B cell (primary cell): ENCODE data around the gene SPTBN2. TPM values are rescaled to one million over a fixed set of nuclear protein-coding genes. Genes with fewer than 3 reads are reported as not detected.

Experiments
- ATAC-seq: fragments of 200-7000 bp; cut with Tn5 transposase; one replicate; pipeline ENCODE4 v1.10.0; 2021; ENCODE audit warnings: low read depth, mild to moderate bottlenecking, moderate number of reproducible peaks, moderate library complexity
- CTCF ChIA-PET: fragments of 350-600 bp; sonication (Branson Sonifier 250); formaldehyde crosslinking; loops from one replicate; lab custom pipeline; 2021; ENCODE audit warnings: antibody characterized with exemption, inconsistent platforms; lab: Charles Lee
- POLR2A ChIA-PET: fragments of 350-600 bp; sonication (Branson Sonifier 250); formaldehyde crosslinking; loops from one replicate; lab custom pipeline; 2021; ENCODE audit warnings: antibody characterized with exemption; lab: Charles Lee
- DNase-seq: peaks from one replicate; pipeline ENCODE4 v3.0.0; 2013
- H2AFZ ChIP-seq: 2 replicates; pipeline ENCODE4 v1.6.1; 2012; ENCODE audit warnings: mild to moderate bottlenecking, low read depth, low read length; ENCODE audit not compliant: insufficient read depth, poor library complexity, severe bottlenecking
- H3K27ac ChIP-seq, 2 donors: 1 replicate in 1 of 2; 2 replicates in 1 of 2; pipeline ENCODE4 v1.5.1; 2012 to 2013; ENCODE audit warnings: low read length in 2 of 2, mild to moderate bottlenecking in 2 of 2, moderate library complexity in 1 of 2
- H3K27me3 ChIP-seq, 4 experiments: fragments of 200-600 bp in 1 of 4; sonication (generic) in 1 of 4; replicated peaks in 1 of 4; 1 replicate in 2 of 4; 2 replicates in 2 of 4; pipeline versions ENCODE4 v1.6.1 to v1.7.0; 2013 to 2016; ENCODE audit warnings: low read length in 3 of 4, mild to moderate bottlenecking in 2 of 4, mixed read lengths in 1 of 4, moderate library complexity in 1 of 4; ENCODE audit not compliant: insufficient read depth in 4 of 4, control insufficient read depth in 3 of 4; ENCODE audit errors: control extremely low read depth in 1 of 4
- H3K36me3 ChIP-seq, 2 experiments: replicated peaks in 1 of 2; 1 replicate in 1 of 2; 2 replicates in 1 of 2; pipeline versions ENCODE4 v1.6.1 to v1.7.1; 2013; ENCODE audit warnings: low read length in 1 of 2; ENCODE audit not compliant: insufficient read depth in 2 of 2, control insufficient read depth in 1 of 2; ENCODE audit errors: control extremely low read depth in 1 of 2, extremely low read depth in 1 of 2
- H3K4me1 ChIP-seq, 2 donors: fragments of 200-600 bp in 1 of 2; sonication (generic) in 1 of 2; 1 replicate in 1 of 2; 2 replicates in 1 of 2; pipeline versions ENCODE4 v1.5.1 to v1.6.1; 2013 to 2017; ENCODE audit warnings: low read length in 2 of 2; ENCODE audit not compliant: control insufficient read depth in 2 of 2, insufficient read depth in 2 of 2
- H3K4me2 ChIP-seq: replicated peaks from 2 replicates; pipeline ENCODE3; 2012; ENCODE audit warnings: mild to moderate bottlenecking, low read depth, low read length; ENCODE audit not compliant: poor library complexity, severe bottlenecking
- H3K4me3 ChIP-seq, 5 experiments: fragments of 200-600 bp in 1 of 5; sonication (generic) in 1 of 5; 1 replicate in 3 of 5; 2 replicates in 2 of 5; pipeline versions ENCODE4 v1.5.1 to v1.7.0; 2011 to 2016; ENCODE audit warnings: low read length in 4 of 5, mild to moderate bottlenecking in 4 of 5, low read depth in 2 of 5, control low read depth in 1 of 5, moderate library complexity in 1 of 5; ENCODE audit not compliant: insufficient read depth in 1 of 5; ENCODE audit errors: control extremely low read depth in 1 of 5, extremely low read depth in 1 of 5
- H3K79me2 ChIP-seq: fragments of 200-600 bp; sonication (generic); one replicate; pipeline ENCODE4 v1.6.0; 2016; ENCODE audit warnings: low read length; ENCODE audit not compliant: control insufficient read depth, insufficient read depth
- H3K9ac ChIP-seq: fragments of 200-600 bp; sonication (generic); 2 replicates; pipeline ENCODE4 v1.6.1; 2017; ENCODE audit warnings: mild to moderate bottlenecking, low read length, moderate library complexity
- H3K9me3 ChIP-seq, 3 donors: one replicate each; pipeline versions ENCODE4 v1.6.1 to v1.7.1; 2013; ENCODE audit warnings: low read length in 2 of 3; ENCODE audit not compliant: control insufficient read depth in 2 of 3, insufficient read depth in 1 of 3; ENCODE audit errors: control extremely low read depth in 1 of 3
- H4K20me1 ChIP-seq: 2 replicates; pipeline ENCODE4 v1.6.0; 2012; ENCODE audit warnings: mild to moderate bottlenecking, low read length; ENCODE audit not compliant: insufficient read depth, control insufficient read depth, poor library complexity, severe bottlenecking
- H3K27ac Mint-ChIP-seq: one replicate; pipeline ENCODE4 v1.8.0; 2021; ENCODE audit warnings: mixed read lengths
- H3K27me3 Mint-ChIP-seq: one replicate; pipeline ENCODE4 v1.8.0; 2021; ENCODE audit warnings: mixed read lengths
- H3K4me1 Mint-ChIP-seq: one replicate; pipeline ENCODE4 v1.8.0; 2021; ENCODE audit warnings: mixed read lengths
- H3K4me3 Mint-ChIP-seq: one replicate; pipeline ENCODE4 v1.8.0; 2021; ENCODE audit warnings: mixed read lengths
- H3K9me3 Mint-ChIP-seq: one replicate; pipeline ENCODE4 v1.8.0; 2022; ENCODE audit warnings: mixed read lengths; ENCODE audit not compliant: insufficient read depth
- EZH2 ChIP-seq: IDR thresholded peaks from 2 replicates; pipeline ENCODE4 v1.6.1; 2012; ENCODE audit warnings: borderline replicate concordance, low read depth, mild to moderate bottlenecking, moderate library complexity, low read length; ENCODE audit not compliant: insufficient read depth, poor library complexity, severe bottlenecking
- WGBS: methylation state at CpG from one replicate; pipeline ENCODE4 v1.1.5; 2013; ENCODE audit warnings: missing lambda C conversion rate; ENCODE audit not compliant: insufficient coverage; 5-methylcytosine and 5-hydroxymethylcytosine counted together
- intact Hi-C: fragments of 100-400 bp; cut with micrococcal nuclease; formaldehyde crosslinking; loops from one replicate; pipeline ENCODE4 v1.10.0; 2022
- polyA plus RNA-seq: library from polyadenylated mRNA; depleted of rRNA; stranded (reverse); fragments of >200 nt; gene quantifications from 2 replicates; pipeline ENCODE4 v1.2.3, GENCODE V29; 2012
- total RNA-seq, 2 donors: library from RNA; stranded (reverse); fragments of 120-200 nt in 1 of 2; gene quantifications; 1 replicate in 1 of 2; 2 replicates in 1 of 2; pipeline versions ENCODE4 v1.2.3 to v1.2.4, GENCODE V29; 2013 to 2022
- TF ChIP-seq, protein P1 (sequence below): fragments of 200-600 bp; IDR thresholded peaks from one replicate; pipeline ENCODE4 v1.8.0; 2022; ENCODE audit warnings: antibody characterized with exemption, mild to moderate bottlenecking

Gene SPTBN2
- total and polyA plus RNA-seq, 2 donors (not counting 1 experiment from before 2014, with no cell fraction given) = 0.67 to 1.2 TPM

GRCh38 chr11:66707486-66707885 is 21.5 kb downstream of the SPTBN2 start:
- intact Hi-C loops = no loop called here
- no peaks in the 10 kb centered on the region for H3K27me3 ChIP-seq
- H3K4me3 ChIP-seq = no peak overlapping the region
- H4K20me1 ChIP-seq = no peaks in the 10 kb centered on the region
- 98% methylated on average over 26 of the region's 26 CpGs for WGBS
- TF ChIP-seq, protein P1, sequence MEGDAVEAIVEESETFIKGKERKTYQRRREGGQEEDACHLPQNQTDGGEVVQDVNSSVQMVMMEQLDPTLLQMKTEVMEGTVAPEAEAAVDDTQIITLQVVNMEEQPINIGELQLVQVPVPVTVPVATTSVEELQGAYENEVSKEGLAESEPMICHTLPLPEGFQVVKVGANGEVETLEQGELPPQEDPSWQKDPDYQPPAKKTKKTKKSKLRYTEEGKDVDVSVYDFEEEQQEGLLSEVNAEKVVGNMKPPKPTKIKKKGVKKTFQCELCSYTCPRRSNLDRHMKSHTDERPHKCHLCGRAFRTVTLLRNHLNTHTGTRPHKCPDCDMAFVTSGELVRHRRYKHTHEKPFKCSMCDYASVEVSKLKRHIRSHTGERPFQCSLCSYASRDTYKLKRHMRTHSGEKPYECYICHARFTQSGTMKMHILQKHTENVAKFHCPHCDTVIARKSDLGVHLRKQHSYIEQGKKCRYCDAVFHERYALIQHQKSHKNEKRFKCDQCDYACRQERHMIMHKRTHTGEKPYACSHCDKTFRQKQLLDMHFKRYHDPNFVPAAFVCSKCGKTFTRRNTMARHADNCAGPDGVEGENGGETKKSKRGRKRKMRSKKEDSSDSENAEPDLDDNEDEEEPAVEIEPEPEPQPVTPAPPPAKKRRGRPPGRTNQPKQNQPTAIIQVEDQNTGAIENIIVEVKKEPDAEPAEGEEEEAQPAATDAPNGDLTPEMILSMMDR = no peak
- H3K9ac ChIP-seq = no peak overlapping the region
- ChIA-PET CTCF (no interaction called here), POLR2A (no interaction called here)
- no peaks in the 10 kb centered on the region for H3K4me1 Mint-ChIP-seq
- no peak overlapping the region for H2AFZ ChIP-seq
- DNase-seq = no peak
- no peaks in the 10 kb centered on the region for H3K9me3 ChIP-seq
- H3K27me3 Mint-ChIP-seq = no peaks in the 10 kb centered on the region
- no peaks in the 10 kb centered on the region for H3K79me2 ChIP-seq
- no peak overlapping the region for H3K4me3 Mint-ChIP-seq
- no peak for ATAC-seq
- H3K4me2 ChIP-seq = no peak overlapping the region
- no peaks in the 10 kb centered on the region for H3K4me1 ChIP-seq
- H3K27ac ChIP-seq = no peak overlapping the region
- no peaks in the 10 kb centered on the region for H3K9me3 Mint-ChIP-seq
- H3K36me3 ChIP-seq = no peaks in the 10 kb centered on the region
- no peak overlapping the region for H3K27ac Mint-ChIP-seq

DNA sequence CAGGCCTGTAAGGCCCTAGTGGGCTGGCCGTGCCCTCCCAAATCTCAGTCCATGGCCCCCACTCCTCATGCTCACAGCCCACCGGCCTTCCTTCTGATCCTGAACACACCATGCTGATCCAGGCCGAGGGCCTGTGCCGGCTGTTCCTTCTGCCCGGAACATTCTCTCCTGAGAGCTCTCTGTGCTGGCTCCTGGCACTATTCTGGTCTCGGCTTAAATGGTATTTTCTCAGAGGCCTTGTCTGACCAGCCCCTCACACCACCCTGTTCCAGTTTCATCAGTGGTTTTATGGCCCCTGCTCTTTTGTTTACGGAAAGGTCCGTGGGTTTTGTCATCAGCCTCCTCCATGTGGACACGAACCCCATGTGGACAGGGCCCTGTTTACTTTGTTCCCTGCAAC is 22.0 kb downstream of the SPTBN2 start:
- Histone ChIP-seq H3K27me3 (no peaks in the 10 kb centered on the region), H3K36me3 (no peaks in the 10 kb centered on the region), H3K27ac (no peak overlapping the region), H4K20me1 (no peaks in the 10 kb centered on the region), H3K9ac (no peak overlapping the region), H3K4me1 (no peaks in the 10 kb centered on the region), H3K4me3 (no peak overlapping the region), H3K9me3 (no peaks in the 10 kb centered on the region), H2AFZ (no peak overlapping the region), H3K4me2 (no peak overlapping the region), H3K79me2 (no peaks in the 10 kb centered on the region)
- intact Hi-C loops = no loop called here
- CTCF ChIA-PET = no interaction called here
- H3K9me3 Mint-ChIP-seq = no peaks in the 10 kb centered on the region
- H3K4me3 Mint-ChIP-seq = no peak overlapping the region
- ATAC-seq (no peak), DNase-seq (no peak)
- H3K27me3 Mint-ChIP-seq = no peaks in the 10 kb centered on the region
- no peak overlapping the region for H3K27ac Mint-ChIP-seq
- WGBS = 88% methylated on average over 9 of the region's 9 CpGs
- TF ChIP-seq EZH2 = no peak
- TF ChIP-seq, protein P1 = no peak
- POLR2A ChIA-PET = no interaction called here
- H3K4me1 Mint-ChIP-seq = no peaks in the 10 kb centered on the region
